Neural cell (in vitro differentiated cells): ENCODE data around the gene LRRC27.

Source experiments
- CTCF ChIP-seq: fragments of 450-650 bp; IDR thresholded peaks from 2 replicates; pipeline ENCODE4 v1.5.1; 2014; ENCODE audit warnings: antibody characterized with exemption, mild to moderate bottlenecking, moderate library complexity; ENCODE audit not compliant: poor library complexity, severe bottlenecking
- EP300 ChIP-seq: fragments of 450-650 bp; conservative IDR thresholded peaks from 2 replicates; pipeline ENCODE4 v1.6.1; 2014; ENCODE audit warnings: antibody characterized with exemption, mild to moderate bottlenecking, moderate library complexity; ENCODE audit not compliant: poor library complexity, severe bottlenecking
- EZH2 ChIP-seq: fragments of 200-600, 300-800 bp; shearing (Covaris generic), sonication (generic); IDR thresholded peaks from 2 replicates; pipeline ENCODE4 v1.6.1; 2014; ENCODE audit warnings: antibody characterized with exemption, low read length, borderline replicate concordance, mild to moderate bottlenecking; ENCODE audit not compliant: insufficient read depth, poor library complexity, severe bottlenecking
- MXI1 ChIP-seq: fragments of 450-650 bp; conservative IDR thresholded peaks from 2 replicates; pipeline ENCODE4 v1.6.1; 2014; ENCODE audit warnings: antibody characterized with exemption, mild to moderate bottlenecking; ENCODE audit not compliant: poor library complexity, severe bottlenecking
- POLR2AphosphoS5 ChIP-seq: IDR thresholded peaks from 2 replicates; pipeline ENCODE4 v1.6.1; 2012
- RAD21 ChIP-seq: fragments of 450-650 bp; conservative IDR thresholded peaks from 2 replicates; pipeline ENCODE4 v1.6.1; 2014; ENCODE audit warnings: antibody characterized with exemption, mild to moderate bottlenecking, moderate library complexity
- SMC3 ChIP-seq: fragments of 450-650 bp; conservative IDR thresholded peaks from 2 replicates; pipeline ENCODE4 v1.6.1; 2014; ENCODE audit warnings: antibody characterized with exemption, mild to moderate bottlenecking, moderate library complexity; ENCODE audit not compliant: poor library complexity
- TAF1 ChIP-seq: IDR thresholded peaks from 2 replicates; pipeline ENCODE4 v1.6.1; 2012; ENCODE audit warnings: low read depth
- TF ChIP-seq, protein P1 (sequence below): IDR thresholded peaks from 2 replicates; pipeline ENCODE4 v1.6.1; 2012; ENCODE audit warnings: borderline replicate concordance

- no peak for TF ChIP-seq CTCF
- no peak for TF ChIP-seq POLR2AphosphoS5
- TF ChIP-seq MXI1 = no peak
- no peak for TF ChIP-seq SMC3
- no peak for TF ChIP-seq EZH2
- no peak for TF ChIP-seq EP300
- TF ChIP-seq TAF1 = no peak
- TF ChIP-seq, protein P1, sequence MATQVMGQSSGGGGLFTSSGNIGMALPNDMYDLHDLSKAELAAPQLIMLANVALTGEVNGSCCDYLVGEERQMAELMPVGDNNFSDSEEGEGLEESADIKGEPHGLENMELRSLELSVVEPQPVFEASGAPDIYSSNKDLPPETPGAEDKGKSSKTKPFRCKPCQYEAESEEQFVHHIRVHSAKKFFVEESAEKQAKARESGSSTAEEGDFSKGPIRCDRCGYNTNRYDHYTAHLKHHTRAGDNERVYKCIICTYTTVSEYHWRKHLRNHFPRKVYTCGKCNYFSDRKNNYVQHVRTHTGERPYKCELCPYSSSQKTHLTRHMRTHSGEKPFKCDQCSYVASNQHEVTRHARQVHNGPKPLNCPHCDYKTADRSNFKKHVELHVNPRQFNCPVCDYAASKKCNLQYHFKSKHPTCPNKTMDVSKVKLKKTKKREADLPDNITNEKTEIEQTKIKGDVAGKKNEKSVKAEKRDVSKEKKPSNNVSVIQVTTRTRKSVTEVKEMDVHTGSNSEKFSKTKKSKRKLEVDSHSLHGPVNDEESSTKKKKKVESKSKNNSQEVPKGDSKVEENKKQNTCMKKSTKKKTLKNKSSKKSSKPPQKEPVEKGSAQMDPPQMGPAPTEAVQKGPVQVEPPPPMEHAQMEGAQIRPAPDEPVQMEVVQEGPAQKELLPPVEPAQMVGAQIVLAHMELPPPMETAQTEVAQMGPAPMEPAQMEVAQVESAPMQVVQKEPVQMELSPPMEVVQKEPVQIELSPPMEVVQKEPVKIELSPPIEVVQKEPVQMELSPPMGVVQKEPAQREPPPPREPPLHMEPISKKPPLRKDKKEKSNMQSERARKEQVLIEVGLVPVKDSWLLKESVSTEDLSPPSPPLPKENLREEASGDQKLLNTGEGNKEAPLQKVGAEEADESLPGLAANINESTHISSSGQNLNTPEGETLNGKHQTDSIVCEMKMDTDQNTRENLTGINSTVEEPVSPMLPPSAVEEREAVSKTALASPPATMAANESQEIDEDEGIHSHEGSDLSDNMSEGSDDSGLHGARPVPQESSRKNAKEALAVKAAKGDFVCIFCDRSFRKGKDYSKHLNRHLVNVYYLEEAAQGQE = no peak
- no peak for TF ChIP-seq RAD21
These were observed 93.2 kb downstream of the LRRC27 start for GRCh38 chr10:132425029-132425756.
